Skeletal muscle cell (primary cell): ENCODE results near the gene GIMD1.

Experiments
- DNase-seq: peaks from one replicate; pipeline ENCODE4 v3.0.0-alpha.2; 2010; ENCODE audit warnings: low read depth
- H3K4me3 ChIP-seq: 2 replicates; pipeline ENCODE4 v1.5.1; 2011; ENCODE audit warnings: low read depth, mild to moderate bottlenecking, control low read depth, low read length, moderate library complexity

The GIMD1 gene

DNA sequence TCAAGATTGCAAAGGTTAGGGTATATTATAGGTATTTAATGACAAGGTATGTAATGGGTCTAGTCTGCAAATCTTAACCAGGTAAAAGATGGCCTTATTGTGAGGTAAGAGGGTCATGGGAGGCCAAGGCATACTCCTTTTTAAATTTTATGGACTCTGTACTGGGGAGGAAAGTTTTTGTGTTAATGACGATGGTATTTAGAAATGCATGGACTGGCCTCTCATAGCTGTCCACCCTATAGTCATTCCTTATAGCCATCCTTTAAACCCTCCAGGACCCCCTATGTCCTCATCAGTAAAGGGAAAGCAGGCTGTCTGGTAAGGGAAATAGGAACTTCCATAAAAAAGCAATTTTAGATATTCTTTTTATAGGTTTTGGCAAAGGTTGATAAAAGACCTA is 50.8 kb downstream of the GIMD1 start:
- no peak for DNase-seq
- H3K4me3 ChIP-seq = no peak overlapping the region

DNA sequence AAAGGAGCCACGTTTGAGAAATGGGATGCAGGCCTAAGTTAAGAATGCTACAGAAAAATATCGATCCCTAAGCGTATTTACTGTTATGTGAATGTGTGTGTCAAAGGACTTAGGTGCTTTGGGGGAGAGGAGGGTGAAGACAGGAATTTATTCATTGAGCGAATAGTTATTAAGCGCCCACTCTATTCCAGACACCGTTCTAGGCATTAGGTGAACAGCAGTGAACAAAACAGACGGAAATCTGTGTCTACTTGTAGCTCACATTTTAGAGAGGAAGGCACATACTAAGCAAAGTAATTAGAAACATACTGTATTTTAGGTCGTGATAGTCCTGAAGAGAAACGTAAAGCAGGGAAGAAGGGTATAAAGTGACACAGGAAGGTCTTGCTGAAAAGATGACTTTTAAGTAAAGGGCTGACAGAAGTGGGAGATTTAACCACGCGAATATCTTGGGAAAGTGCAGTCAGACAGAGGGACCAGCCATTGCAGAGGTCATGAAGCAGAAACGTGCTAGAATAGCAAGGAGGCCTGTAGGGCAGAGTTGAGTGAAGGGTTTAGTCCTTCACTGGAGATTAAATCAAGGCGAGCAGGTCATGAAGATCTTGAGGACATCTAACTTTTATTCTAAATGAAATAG is 51.7 kb downstream of the GIMD1 start:
- H3K4me3 ChIP-seq = peak overlapping the region; percentile 88
- no peak for DNase-seq

DNA sequence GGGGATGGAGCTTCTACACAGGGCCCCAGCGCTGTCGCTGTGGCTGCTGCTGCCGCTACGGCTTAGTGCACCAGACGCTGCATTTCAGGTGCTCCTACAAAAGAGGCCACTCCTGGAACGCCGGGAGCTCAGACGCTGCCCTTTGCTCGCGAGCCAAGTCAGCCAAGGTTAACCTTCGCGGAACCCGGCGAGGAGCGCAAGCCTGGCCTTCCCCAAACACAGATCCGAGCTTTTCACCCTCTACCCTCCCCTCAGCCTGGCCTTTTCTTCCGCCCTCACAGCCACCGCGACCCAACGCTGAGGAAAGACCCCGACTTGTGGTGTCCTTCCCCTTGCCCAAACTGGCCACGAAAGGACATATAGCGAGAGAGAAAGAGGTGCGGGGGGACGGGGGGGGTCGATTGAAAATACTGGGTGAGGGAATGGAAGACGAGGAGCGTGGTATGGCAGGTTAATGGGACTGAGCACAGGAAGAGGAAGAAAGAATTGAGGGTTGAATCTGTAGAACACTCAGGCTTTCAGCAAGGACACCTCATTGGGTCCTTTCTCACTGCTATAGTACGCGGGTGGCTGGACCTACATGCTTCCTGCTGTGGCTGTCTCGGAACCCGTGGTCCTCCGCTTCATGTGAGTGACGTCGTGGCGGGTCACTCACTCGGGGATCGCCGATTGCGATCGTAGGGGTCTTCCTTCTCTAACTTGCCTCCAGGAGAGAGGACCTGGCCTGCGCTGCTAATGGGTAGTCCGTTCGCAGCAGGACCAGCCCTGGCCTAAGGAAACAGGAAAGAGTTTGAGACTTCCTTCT is 52.4 kb downstream of the GIMD1 start, which contains the start of the genes AIMP1 and TBCK:
Gene AIMP1 (plus strand): TSS at position 583 of the 805 bp plus-strand sequence. CDS start 8,460 bp downstream, outside the sequence.
Gene TBCK (minus strand): TSS at position 242 of the 805 bp plus-strand sequence. CDS start 7,249 bp downstream, outside the sequence.
- peak; percentile 71 for DNase-seq
- H3K4me3 ChIP-seq = peak within 1 kb of the TSS; percentile 88

DNA sequence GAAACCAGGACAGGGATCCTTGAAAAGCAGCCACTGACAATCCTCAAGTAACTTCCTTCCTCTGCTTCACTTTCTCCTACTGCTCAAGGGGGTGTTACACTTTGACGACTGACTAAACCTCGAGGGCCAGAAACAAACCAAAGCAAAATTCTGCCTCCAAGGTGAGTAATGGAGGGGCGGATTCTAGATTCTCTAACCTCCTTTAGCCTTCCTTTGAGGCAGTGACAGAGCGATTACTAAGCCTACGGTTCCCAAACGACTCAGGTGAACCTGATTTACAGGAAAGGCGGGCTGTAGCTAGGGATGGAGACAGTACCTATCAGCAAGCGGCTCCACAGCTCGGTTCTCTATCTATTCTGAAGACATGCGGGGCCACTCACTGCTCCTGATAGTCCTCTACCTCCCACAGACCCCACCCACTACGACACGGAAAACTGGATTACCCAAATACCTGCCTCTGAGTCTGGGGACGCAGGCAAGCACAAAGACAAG is 53.1 kb downstream of the GIMD1 start:
- no peak for DNase-seq
- peak overlapping the region; percentile 88 for H3K4me3 ChIP-seq

DNA sequence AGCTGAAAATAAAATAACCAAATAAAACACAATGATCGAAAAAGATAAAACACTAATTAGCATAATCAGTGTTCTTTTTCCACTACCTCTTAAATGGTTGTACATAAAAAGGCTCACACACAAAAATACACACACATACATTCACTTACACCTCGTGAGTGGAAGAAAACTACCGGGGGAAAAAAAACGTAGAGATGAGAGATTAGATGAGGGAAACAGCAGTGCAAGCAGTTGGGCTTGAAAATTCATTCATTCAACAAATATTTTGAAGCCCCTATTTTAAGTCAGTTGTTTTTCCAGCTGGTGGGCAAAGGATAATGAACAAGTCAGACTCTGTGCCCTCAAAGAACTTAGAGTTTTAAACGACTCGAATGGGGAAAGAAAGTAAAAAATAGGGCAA is 53.6 kb downstream of the GIMD1 start:
- peak overlapping the region; percentile 88 for H3K4me3 ChIP-seq
- DNase-seq = no peak

DNA sequence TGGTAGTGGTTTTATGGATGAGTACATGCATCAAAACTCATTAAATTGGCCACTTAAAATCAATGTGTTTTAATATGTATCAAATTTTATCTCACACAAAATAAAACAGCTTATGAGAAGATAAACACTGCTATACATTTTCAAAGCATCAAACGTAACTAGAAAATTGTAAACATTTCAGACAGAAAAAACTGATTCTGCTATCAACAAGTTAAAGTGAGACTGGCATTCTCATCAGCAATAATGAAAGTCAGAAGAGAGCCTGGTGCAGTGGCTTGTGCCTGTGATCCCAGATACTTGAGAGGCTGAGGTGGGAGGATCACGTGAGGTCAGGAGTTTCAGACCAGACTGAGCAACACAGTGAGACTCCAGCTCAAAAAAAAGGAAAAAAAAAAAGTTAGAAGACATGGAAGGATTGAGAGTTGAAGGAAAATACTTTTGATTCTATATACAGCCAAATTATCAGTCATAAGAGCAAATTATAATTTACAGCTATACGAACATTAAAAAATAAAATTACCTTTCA is 55.5 kb downstream of the GIMD1 start:
- no peak for DNase-seq
- H3K4me3 ChIP-seq = no peak overlapping the region

DNA sequence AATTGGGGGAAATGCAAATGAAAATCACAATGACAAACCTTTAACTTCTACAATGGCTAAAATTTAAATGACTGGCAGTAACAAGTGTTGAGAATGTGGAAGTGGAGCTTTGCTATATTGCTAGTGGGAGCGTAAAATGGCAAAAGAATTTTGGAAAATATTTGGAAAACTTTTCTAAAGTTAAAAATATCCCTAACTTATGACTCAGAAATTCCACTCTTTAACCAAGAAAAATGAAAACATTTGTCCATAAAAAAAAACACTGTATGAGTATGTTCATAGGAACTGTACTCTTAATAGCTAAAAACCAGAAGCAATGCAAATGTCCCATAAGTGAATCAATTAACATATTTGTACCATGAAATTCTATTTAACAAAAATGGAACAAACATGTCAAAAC is 56.2 kb downstream of the GIMD1 start:
- no peak overlapping the region for H3K4me3 ChIP-seq
- DNase-seq = no peak
